Right atrium auricular region (tissue), 2 donors: ENCODE measurements around the gene TRPM5. TPM values are rescaled to one million over a fixed set of nuclear protein-coding genes. Genes with fewer than 3 reads are reported as not detected.

Experiments
- DNase-seq: peaks from one replicate; pipeline ENCODE4 v3.0.0-alpha.2; 2019; ENCODE audit warnings: low spot score
- H3K27ac ChIP-seq, 2 donors: fragments of 200-600 bp; sonication (generic); 1 replicate in 1 of 2; 2 replicates in 1 of 2; pipeline ENCODE4 v1.5.1; 2016 to 2019
- H3K27me3 ChIP-seq, 2 donors: fragments of 200-600 bp; sonication (generic); one replicate each; pipeline versions ENCODE4 v1.5.1 to v1.6.0; 2017 to 2019
- H3K36me3 ChIP-seq: fragments of 200-600 bp; sonication (generic); one replicate; pipeline ENCODE4 v1.5.1; 2016
- H3K4me1 ChIP-seq, 2 donors: fragments of 200-600 bp; sonication (generic); one replicate each; pipeline versions ENCODE4 v1.5.1 to v1.6.0; 2017 to 2019
- H3K4me3 ChIP-seq, 2 donors: fragments of 200-600 bp; sonication (generic); 1 replicate in 1 of 2; 2 replicates in 1 of 2; pipeline ENCODE4 v1.5.1; 2017 to 2019; ENCODE audit warnings: mild to moderate bottlenecking in 1 of 2, moderate library complexity in 1 of 2
- H3K9me3 ChIP-seq, 2 donors: fragments of 200-600 bp; sonication (generic); one replicate each; pipeline ENCODE4 v1.5.1; 2019
- CTCF ChIP-seq, 2 donors: fragments of 200-600 bp; sonication (generic); IDR thresholded peaks; one replicate each; pipeline ENCODE4 v1.5.1; 2019; ENCODE audit warnings: antibody characterized with exemption in 2 of 2
- total RNA-seq, 2 donors: library from RNA; depleted of rRNA; stranded (reverse); fragments of >200 nt; gene quantifications; one replicate each; pipeline ENCODE4 v1.1.0, GENCODE V29; 2016

The TRPM5 gene
- total RNA-seq, 2 donors from 2014 or later = not detected

- H3K9me3 ChIP-seq = no peaks in the 10 kb centered on the region
- no peak for DNase-seq
- H3K27ac ChIP-seq = no peak overlapping the region
- no peak for TF ChIP-seq CTCF (IDR thresholded peaks at IDR 0.05)
- H3K36me3 ChIP-seq = peaks cover 77% of the 10 kb centered on the region
- H3K4me1 ChIP-seq = peaks cover 0 to 45% of the 10 kb centered on the region in 2 donors
- H3K4me3 ChIP-seq = no peak overlapping the region
- H3K27me3 ChIP-seq = no peaks in the 10 kb centered on the region
Measured at GRCh38 chr11:2395211-2395730, 49.0 kb downstream of the TRPM5 start.

DNA sequence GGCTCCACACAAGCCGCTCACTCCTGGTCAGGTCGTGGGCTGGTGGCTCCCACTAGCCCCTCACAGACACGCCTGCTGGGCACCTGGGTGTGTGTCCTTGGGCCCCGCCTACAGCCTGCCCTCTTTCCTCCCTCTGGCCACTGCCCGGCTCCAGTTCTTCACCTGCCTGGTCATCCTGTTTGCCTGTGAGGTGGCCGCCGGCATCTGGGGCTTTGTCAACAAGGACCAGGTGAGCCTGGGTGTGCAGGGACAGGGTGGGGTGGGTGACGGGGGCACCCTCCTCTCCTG is 49.6 kb downstream of the TRPM5 start:
- Histone ChIP-seq H3K9me3 (no peaks in the 10 kb centered on the region), H3K4me1 (peaks cover 0 to 48% of the 10 kb centered on the region in 2 donors), H3K4me3 (no peak overlapping the region), H3K36me3 (peaks cover 77% of the 10 kb centered on the region), H3K27ac (no peak overlapping the region), H3K27me3 (no peaks in the 10 kb centered on the region)
- no peak for TF ChIP-seq CTCF (IDR thresholded peaks at IDR 0.05)
- no peak for DNase-seq

Other genes starting within 250 kb of the TRPM5 start
- gene ASCL2, start 173.9 kb downstream of the TRPM5 start, total RNA-seq = under 1 TPM in 1 of 2 donors, not detected in 1; 0.51 TPM
- gene C11orf21, start 142.6 kb downstream of the TRPM5 start, total RNA-seq = 10 to 100 TPM in 1 of 2 donors, 1 to 10 TPM in 1; 1.4 to 11.9 TPM
- 10 to 100 TPM in 1 of 2 donors, 1 to 10 TPM in 1; 2.6 to 15.2 TPM for gene TSPAN32, start 142.5 kb downstream of the TRPM5 start, total RNA-seq
- gene CD81, start 67.2 kb downstream of the TRPM5 start, total RNA-seq = 100 to 1,000 TPM; 433 to 528 TPM
- gene TSSC4, start 43.8 kb downstream of the TRPM5 start, total RNA-seq = 10 to 100 TPM; 26.7 to 40.3 TPM
- 10 to 100 TPM; 12.7 to 25.1 TPM for gene KCNQ1, start 494 bp upstream of the TRPM5 start, total RNA-seq